Measurements from ENCODE around the gene BCL6. TPM values are rescaled to one million over a fixed set of nuclear protein-coding genes. Genes with fewer than 3 reads are reported as not detected.

Gene BCL6
- total RNA-seq, 1 donor from 2014 or later, result 7.6 TPM

DNA sequence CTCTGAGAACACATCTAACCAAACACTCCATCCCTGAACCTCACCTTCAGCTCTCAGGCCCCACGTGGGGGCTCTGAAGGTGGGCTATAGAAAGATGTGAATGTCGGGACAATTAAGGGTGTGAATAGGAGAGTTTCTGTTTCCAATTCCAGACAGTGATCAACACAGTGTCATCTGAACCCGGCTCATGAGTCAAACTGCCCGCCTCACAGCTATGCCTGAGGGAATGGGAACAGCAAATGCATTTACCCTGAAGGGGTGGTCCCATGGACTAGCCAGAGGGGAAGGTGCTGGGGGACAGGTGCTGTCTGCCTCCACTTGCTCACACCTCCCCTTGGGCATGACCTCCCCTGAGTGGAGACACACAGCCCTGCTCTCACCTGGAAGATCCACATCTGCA is 49.2 kb downstream of the BCL6 start:
- H3K4me3 Mint-ChIP-seq (ENCODE audit: unreplicated experiment), result no peak overlapping the region

DNA sequence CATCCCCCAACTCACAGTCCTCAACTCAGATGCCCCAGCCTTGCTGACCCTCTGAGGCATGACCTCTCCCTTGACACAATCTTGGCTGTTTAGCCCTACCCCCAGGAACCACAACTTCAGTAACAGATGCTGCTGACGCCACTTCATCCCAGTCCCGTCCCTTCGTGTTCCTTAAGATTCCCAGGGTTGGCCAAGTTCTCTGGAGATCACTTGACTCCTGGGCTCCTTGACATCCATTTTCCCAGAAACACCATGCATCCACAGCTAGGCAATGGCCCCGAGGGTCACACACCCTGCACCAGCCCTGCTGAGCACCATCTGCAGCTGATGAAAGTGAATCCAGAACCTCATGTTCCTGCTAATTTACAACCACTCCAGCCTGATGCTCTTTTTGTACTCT is 49.8 kb downstream of the BCL6 start:
- Mint-ChIP-seq H3K27ac (ENCODE audit: unreplicated experiment) (no peak overlapping the region), H3K36me3 (ENCODE audit: low read depth, unreplicated experiment) (no peaks in the 10 kb centered on the region), H3K27me3 (ENCODE audit: unreplicated experiment) (peaks cover 7% of the 10 kb centered on the region), H3K4me3 (ENCODE audit: unreplicated experiment) (no peak overlapping the region), H3K9me3 (ENCODE audit: unreplicated experiment) (no peaks in the 10 kb centered on the region), H3K4me1 (ENCODE audit: unreplicated experiment) (peaks cover 3% of the 10 kb centered on the region)
- TF ChIP-seq, protein P1, sequence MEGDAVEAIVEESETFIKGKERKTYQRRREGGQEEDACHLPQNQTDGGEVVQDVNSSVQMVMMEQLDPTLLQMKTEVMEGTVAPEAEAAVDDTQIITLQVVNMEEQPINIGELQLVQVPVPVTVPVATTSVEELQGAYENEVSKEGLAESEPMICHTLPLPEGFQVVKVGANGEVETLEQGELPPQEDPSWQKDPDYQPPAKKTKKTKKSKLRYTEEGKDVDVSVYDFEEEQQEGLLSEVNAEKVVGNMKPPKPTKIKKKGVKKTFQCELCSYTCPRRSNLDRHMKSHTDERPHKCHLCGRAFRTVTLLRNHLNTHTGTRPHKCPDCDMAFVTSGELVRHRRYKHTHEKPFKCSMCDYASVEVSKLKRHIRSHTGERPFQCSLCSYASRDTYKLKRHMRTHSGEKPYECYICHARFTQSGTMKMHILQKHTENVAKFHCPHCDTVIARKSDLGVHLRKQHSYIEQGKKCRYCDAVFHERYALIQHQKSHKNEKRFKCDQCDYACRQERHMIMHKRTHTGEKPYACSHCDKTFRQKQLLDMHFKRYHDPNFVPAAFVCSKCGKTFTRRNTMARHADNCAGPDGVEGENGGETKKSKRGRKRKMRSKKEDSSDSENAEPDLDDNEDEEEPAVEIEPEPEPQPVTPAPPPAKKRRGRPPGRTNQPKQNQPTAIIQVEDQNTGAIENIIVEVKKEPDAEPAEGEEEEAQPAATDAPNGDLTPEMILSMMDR (IDR thresholded peaks at IDR 0.05; ENCODE audit: unreplicated experiment), result no peak
- DNase-seq (ENCODE audit: low spot score), result no peak

More for the DNA sequence above, 49.2 kb downstream of the BCL6 start:
- TF ChIP-seq, protein P1 (IDR thresholded peaks at IDR 0.05; ENCODE audit: unreplicated experiment), result no peak
- peaks cover 7% of the 10 kb centered on the region for H3K27me3 Mint-ChIP-seq (ENCODE audit: unreplicated experiment)
- no peaks in the 10 kb centered on the region for H3K36me3 Mint-ChIP-seq (ENCODE audit: low read depth, unreplicated experiment)
- H3K9me3 Mint-ChIP-seq (ENCODE audit: unreplicated experiment), result no peaks in the 10 kb centered on the region
- no peak for DNase-seq (ENCODE audit: low spot score)
- peaks cover 3% of the 10 kb centered on the region for H3K4me1 Mint-ChIP-seq (ENCODE audit: unreplicated experiment)
- H3K27ac Mint-ChIP-seq (ENCODE audit: unreplicated experiment), result no peak overlapping the region

DNA sequence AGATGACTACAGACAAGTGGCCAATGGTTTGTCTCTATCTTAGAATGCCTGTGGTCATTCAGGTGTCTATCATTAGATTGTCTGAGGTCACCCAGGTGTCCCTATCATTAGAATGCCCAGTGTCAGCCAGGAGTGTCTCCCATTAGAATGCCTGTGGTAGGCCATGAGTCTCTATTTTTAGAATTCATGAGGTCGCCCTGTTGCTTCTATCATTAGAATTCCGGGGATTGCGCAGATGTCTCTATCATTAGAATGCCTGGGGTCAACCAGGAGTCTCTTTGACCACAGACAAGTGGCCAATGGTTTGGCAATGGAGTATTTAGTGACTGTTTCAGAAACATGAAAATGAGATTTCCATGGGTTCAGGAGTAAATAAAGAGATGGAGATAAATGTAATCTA is 50.5 kb downstream of the BCL6 start:
- Mint-ChIP-seq H3K9me3 (ENCODE audit: unreplicated experiment) (no peaks in the 10 kb centered on the region), H3K27ac (ENCODE audit: unreplicated experiment) (no peak overlapping the region), H3K27me3 (ENCODE audit: unreplicated experiment) (peaks cover 7% of the 10 kb centered on the region), H3K4me1 (ENCODE audit: unreplicated experiment) (peaks cover 3% of the 10 kb centered on the region), H3K36me3 (ENCODE audit: low read depth, unreplicated experiment) (no peaks in the 10 kb centered on the region), H3K4me3 (ENCODE audit: unreplicated experiment) (no peak overlapping the region)
- TF ChIP-seq, protein P1 (IDR thresholded peaks at IDR 0.05; ENCODE audit: unreplicated experiment), result no peak
- no peak for DNase-seq (ENCODE audit: low spot score)

DNA sequence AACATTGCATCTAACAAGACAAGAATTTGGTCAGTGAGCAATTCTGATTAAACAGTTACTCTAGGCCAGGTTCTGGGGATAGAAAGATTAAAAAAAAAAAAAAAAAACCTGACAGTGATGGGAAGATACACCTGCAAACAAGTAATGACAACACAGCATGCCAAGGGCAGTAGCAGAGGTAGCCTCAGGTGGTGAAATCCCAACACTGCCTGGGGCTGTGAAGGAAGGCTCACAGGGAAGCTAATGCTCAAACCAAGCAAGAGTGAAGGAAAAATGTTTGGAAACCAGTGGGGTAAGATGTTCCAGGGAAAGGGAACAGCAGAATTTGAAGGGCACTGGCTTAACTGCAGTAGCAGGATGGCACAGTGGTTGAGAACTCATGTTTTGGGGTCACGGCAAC is 51.8 kb downstream of the BCL6 start:
- peaks cover 3% of the 10 kb centered on the region for H3K4me1 Mint-ChIP-seq (ENCODE audit: unreplicated experiment)
- H3K4me3 Mint-ChIP-seq (ENCODE audit: unreplicated experiment), result no peak overlapping the region
- TF ChIP-seq, protein P1 (IDR thresholded peaks at IDR 0.05; ENCODE audit: unreplicated experiment), result no peak
- H3K36me3 Mint-ChIP-seq (ENCODE audit: low read depth, unreplicated experiment), result no peaks in the 10 kb centered on the region
- DNase-seq (ENCODE audit: low spot score), result no peak
- H3K27me3 Mint-ChIP-seq (ENCODE audit: unreplicated experiment), result peaks cover 7% of the 10 kb centered on the region
- no peaks in the 10 kb centered on the region for H3K9me3 Mint-ChIP-seq (ENCODE audit: unreplicated experiment)
- no peak overlapping the region for H3K27ac Mint-ChIP-seq (ENCODE audit: unreplicated experiment)

DNA sequence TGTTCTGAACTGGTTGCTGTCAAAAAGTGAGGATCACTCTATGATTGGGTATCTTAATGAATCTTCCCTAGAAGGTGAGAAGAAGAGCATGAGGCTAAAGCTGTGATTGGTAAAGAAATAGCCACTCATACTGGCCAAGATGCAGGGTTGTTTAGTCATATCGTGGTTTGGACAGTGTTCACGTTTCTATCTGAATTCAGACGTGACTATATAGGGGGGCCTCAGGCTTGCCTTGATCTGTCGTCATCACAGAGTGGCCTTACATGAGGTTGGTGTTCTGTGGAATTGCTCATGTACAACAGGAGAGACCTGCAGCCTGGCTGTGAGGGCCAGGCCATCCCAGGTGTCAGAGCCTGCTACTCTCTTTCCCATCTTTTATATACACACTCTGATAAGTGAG is 55.3 kb downstream of the BCL6 start:
- H3K36me3 Mint-ChIP-seq (ENCODE audit: low read depth, unreplicated experiment), result no peaks in the 10 kb centered on the region
- no peaks in the 10 kb centered on the region for H3K27me3 Mint-ChIP-seq (ENCODE audit: unreplicated experiment)
- TF ChIP-seq, protein P1 (IDR thresholded peaks at IDR 0.05; ENCODE audit: unreplicated experiment), result no peak
- no peak overlapping the region for H3K4me3 Mint-ChIP-seq (ENCODE audit: unreplicated experiment)
- DNase-seq (ENCODE audit: low spot score), result no peak
- H3K4me1 Mint-ChIP-seq (ENCODE audit: unreplicated experiment), result no peaks in the 10 kb centered on the region
- no peak overlapping the region for H3K27ac Mint-ChIP-seq (ENCODE audit: unreplicated experiment)
- H3K9me3 Mint-ChIP-seq (ENCODE audit: unreplicated experiment), result no peaks in the 10 kb centered on the region
